Parathyroid adenoma (tissue), 2 donors: ENCODE measurements around the gene EREG.

Experiments used
- H2AFZ ChIP-seq: fragments of 300-600 bp; sonication (generic); one replicate; pipeline ENCODE4 v1.7.0; 2017; ENCODE audit warnings: antibody characterized with exemption, mild to moderate bottlenecking
- H3K27ac ChIP-seq: fragments of 300-600 bp; sonication (generic); one replicate; pipeline ENCODE4 v1.7.0; 2017
- H3K27me3 ChIP-seq: fragments of 300-600 bp; sonication (generic); one replicate; pipeline ENCODE4 v1.7.0; 2017; ENCODE audit warnings: low read length; ENCODE audit not compliant: control insufficient read depth, insufficient read depth
- H3K36me3 ChIP-seq: fragments of 300-600 bp; sonication (generic); one replicate; pipeline ENCODE4 v1.7.0; 2017; ENCODE audit warnings: low read length; ENCODE audit not compliant: control insufficient read depth, insufficient read depth
- H3K4me1 ChIP-seq: fragments of 300-600 bp; sonication (generic); one replicate; pipeline ENCODE4 v1.7.0; 2017; ENCODE audit warnings: control low read depth
- H3K4me2 ChIP-seq: fragments of 300-600 bp; sonication (generic); one replicate; pipeline ENCODE4 v1.7.0; 2017; ENCODE audit warnings: low read length
- H3K4me3 ChIP-seq: fragments of 300-600 bp; sonication (generic); one replicate; pipeline ENCODE4 v1.7.0; 2017; ENCODE audit warnings: low read depth, low read length
- H3K79me2 ChIP-seq: fragments of 300-600 bp; sonication (generic); one replicate; pipeline ENCODE4 v1.7.0; 2017; ENCODE audit warnings: control low read depth
- H3K9ac ChIP-seq: fragments of 300-600 bp; sonication (generic); one replicate; pipeline ENCODE4 v1.7.0; 2017; ENCODE audit warnings: mild to moderate bottlenecking
- H3K9me3 ChIP-seq: fragments of 300-600 bp; sonication (generic); one replicate; pipeline ENCODE4 v1.7.0; 2017; ENCODE audit warnings: low read length; ENCODE audit not compliant: control insufficient read depth
- CTCF ChIP-seq: fragments of 300-600 bp; sonication (generic); IDR thresholded peaks from one replicate; pipeline ENCODE4 v1.7.0; 2017; ENCODE audit warnings: antibody characterized with exemption, mild to moderate bottlenecking
- donor health status: primary hyperparathyroidism.

EREG gene

GRCh38 chr4:74431113-74431826 is 66.3 kb downstream of the EREG start:
- no peaks in the 10 kb centered on the region for H3K36me3 ChIP-seq
- H3K4me2 ChIP-seq: no peak overlapping the region
- no peak overlapping the region for H3K4me3 ChIP-seq
- H3K27ac ChIP-seq: no peak overlapping the region
- no peaks in the 10 kb centered on the region for H3K27me3 ChIP-seq
- no peak for TF ChIP-seq CTCF
- H3K9me3 ChIP-seq: no peaks in the 10 kb centered on the region
- no peaks in the 10 kb centered on the region for H3K4me1 ChIP-seq
- no peak overlapping the region for H3K9ac ChIP-seq
- H2AFZ ChIP-seq: no peak overlapping the region
- no peaks in the 10 kb centered on the region for H3K79me2 ChIP-seq

GRCh38 chr4:74433043-74433442 is 68.1 kb downstream of the EREG start:
- H3K4me1 ChIP-seq: no peaks in the 10 kb centered on the region
- no peak overlapping the region for H3K4me2 ChIP-seq
- no peaks in the 10 kb centered on the region for H3K36me3 ChIP-seq
- no peaks in the 10 kb centered on the region for H3K27me3 ChIP-seq
- no peak for TF ChIP-seq CTCF
- no peak overlapping the region for H3K4me3 ChIP-seq
- no peaks in the 10 kb centered on the region for H3K79me2 ChIP-seq
- H2AFZ ChIP-seq: no peak overlapping the region
- no peak overlapping the region for H3K9ac ChIP-seq
- H3K27ac ChIP-seq: no peak overlapping the region
- no peaks in the 10 kb centered on the region for H3K9me3 ChIP-seq

- H3K27ac ChIP-seq: no peak overlapping the region
- H3K79me2 ChIP-seq: no peaks in the 10 kb centered on the region
- no peak for TF ChIP-seq CTCF
- H3K9ac ChIP-seq: no peak overlapping the region
- H3K9me3 ChIP-seq: no peaks in the 10 kb centered on the region
- no peaks in the 10 kb centered on the region for H3K27me3 ChIP-seq
- no peaks in the 10 kb centered on the region for H3K36me3 ChIP-seq
- no peak overlapping the region for H3K4me3 ChIP-seq
- no peak overlapping the region for H2AFZ ChIP-seq
- H3K4me1 ChIP-seq: no peaks in the 10 kb centered on the region
- no peak overlapping the region for H3K4me2 ChIP-seq
These were observed 68.7 kb downstream of the EREG start for GRCh38 chr4:74433541-74434172.

- Histone ChIP-seq H3K27me3 (no peaks in the 10 kb centered on the region), H3K9ac (no peak overlapping the region), H3K27ac (no peak overlapping the region), H2AFZ (no peak overlapping the region), H3K4me3 (no peak overlapping the region), H3K9me3 (no peaks in the 10 kb centered on the region), H3K79me2 (no peaks in the 10 kb centered on the region), H3K4me1 (no peaks in the 10 kb centered on the region), H3K4me2 (no peak overlapping the region), H3K36me3 (no peaks in the 10 kb centered on the region)
- TF ChIP-seq CTCF: no peak
These were observed 70.4 kb downstream of the EREG start for GRCh38 chr4:74435296-74435695.

GRCh38 chr4:74437866-74438265 is 72.9 kb downstream of the EREG start:
- Histone ChIP-seq H3K9ac (no peak overlapping the region), H3K4me1 (no peaks in the 10 kb centered on the region), H3K4me2 (no peak overlapping the region), H3K27me3 (no peaks in the 10 kb centered on the region), H2AFZ (no peak overlapping the region), H3K4me3 (no peak overlapping the region), H3K79me2 (no peaks in the 10 kb centered on the region), H3K9me3 (no peaks in the 10 kb centered on the region), H3K27ac (no peak overlapping the region), H3K36me3 (no peaks in the 10 kb centered on the region)
- no peak for TF ChIP-seq CTCF
